Posterior cingulate gyrus (tissue), 11 donors: ENCODE data around the gene PVALB.

Experiments
- DNase-seq, 10 donors: peaks; one replicate each; pipeline versions ENCODE4 v3.0.0 to v3.0.0-alpha.2; 2020 to 2021; ENCODE audit warnings: mixed read lengths in 3 of 10
- intact Hi-C: fragments of 100-400 bp; cut with DNase I; formaldehyde crosslinking; loops from one replicate; pipeline ENCODE4 v1.15.1; 2023

Gene PVALB

DNA sequence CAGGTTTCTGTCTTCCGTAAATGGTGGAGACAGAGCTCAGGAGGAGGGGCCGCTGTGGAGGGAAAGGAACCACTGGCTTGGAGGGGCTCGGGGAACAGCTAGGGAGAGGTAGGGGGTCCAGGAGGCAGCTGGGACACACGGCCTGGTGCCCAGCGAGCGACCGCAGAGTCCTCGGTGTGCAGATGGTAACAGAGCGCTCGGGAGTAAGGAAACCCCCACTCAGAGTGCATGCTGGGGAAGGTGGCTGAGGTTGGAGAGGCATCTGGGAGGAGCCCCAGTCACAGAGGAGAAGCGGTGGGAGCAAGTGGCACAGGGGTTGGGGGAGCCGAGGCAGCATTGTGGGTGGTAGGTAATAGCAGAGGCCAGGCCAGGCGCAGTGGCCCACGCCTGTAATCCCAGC is 33.2 kb upstream of the PVALB start:
- no peak for DNase-seq
- intact Hi-C loops, result no loop called here

DNA sequence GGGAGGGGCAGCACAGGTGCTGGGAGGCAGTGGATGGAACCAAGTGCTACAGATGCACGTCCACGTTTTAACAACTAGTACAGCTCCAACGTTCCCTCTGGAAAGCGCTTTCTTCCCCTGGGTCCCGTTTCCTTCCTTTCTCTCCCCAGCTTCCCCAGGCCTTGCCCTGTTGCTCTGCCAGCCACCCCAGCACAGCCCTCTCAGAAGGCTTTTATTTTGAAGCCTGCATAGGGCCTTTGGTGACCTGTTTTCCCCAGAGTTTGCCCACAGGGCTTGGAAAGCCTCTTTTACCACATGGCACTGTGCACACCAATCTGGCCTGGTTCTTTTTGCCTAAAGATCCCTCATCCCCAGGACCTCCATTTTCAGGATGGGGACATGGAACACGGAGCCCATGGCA is 30.1 kb upstream of the PVALB start:
- intact Hi-C loops, result no loop called here
- DNase-seq, result no peak

DNA sequence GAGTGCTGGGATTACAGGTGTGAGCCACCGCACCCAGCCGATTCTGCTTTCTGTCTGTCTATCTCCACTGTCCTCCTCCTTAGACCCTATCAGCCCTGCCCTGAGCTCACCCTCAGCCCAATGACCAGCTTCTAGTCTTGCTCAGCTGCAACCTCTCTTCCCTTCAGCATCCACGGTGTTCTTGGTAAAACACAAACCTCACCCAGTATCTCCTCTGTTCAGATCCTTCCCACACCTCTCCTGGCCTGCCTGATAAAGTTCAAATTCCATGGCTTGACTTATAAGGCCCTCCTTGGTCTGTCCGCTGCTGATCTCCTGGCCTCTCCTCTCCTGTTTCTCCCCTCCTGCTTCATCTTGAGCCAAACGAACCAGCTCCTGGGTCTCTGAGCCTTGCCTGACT is 29.4 kb upstream of the PVALB start:
- intact Hi-C loops, result no loop called here
- DNase-seq, result no peak

DNA sequence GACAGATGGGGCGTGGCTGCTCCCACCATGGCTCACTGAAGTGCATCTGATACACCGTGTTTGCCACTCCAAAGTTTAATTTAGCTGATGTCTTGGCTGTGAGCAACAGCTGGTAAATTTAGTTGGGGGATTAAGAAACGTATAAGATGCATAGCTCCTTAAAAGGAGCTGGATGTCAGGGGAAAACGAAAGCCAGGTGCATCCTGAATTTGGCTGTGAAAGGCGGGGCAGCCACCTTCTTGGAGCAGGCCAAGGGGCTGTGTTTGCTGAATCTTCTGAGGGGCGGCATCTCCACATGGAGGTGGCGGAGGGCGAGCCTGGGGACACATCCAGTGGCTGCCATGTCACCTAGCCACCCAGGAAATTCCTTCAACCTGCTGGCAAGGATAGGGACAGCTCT is 23.3 kb upstream of the PVALB start:
- intact Hi-C loops, result no loop called here
- no peak for DNase-seq

DNA sequence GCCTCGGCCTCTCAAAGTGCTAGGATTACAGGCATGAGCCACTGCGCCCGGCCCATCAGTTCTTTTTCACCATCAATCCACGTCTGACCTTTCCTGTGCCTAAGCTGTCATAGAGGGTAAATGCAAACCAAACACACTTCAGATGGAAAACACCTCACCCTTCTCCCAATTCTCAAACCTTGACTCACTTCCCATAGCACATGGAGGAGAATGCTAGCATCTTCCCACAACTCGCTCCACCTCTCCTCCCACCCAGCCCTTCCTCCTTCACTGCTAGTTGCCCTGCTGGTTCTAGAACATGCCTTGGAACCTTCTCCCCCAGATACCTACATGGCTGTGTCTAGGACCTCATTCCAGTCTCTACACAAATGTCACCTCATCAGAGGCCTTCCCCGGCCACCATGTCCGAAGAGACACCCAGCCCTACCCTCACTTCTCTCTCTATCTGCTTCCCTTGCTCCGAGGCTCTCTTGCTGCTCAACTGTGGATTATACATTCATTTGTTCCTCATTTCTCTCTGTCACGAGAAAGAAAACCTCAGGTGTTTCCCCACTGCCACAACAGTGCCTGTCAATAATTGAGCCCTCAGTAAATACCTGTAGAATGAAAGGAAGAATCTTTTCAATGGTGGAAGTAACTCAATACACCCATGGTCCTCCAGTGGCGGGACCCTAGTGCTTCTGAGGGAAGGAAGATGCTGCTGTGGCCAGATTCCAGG is 22.7 kb upstream of the PVALB start:
- intact Hi-C loops, result no loop called here
- no peak for DNase-seq

DNA sequence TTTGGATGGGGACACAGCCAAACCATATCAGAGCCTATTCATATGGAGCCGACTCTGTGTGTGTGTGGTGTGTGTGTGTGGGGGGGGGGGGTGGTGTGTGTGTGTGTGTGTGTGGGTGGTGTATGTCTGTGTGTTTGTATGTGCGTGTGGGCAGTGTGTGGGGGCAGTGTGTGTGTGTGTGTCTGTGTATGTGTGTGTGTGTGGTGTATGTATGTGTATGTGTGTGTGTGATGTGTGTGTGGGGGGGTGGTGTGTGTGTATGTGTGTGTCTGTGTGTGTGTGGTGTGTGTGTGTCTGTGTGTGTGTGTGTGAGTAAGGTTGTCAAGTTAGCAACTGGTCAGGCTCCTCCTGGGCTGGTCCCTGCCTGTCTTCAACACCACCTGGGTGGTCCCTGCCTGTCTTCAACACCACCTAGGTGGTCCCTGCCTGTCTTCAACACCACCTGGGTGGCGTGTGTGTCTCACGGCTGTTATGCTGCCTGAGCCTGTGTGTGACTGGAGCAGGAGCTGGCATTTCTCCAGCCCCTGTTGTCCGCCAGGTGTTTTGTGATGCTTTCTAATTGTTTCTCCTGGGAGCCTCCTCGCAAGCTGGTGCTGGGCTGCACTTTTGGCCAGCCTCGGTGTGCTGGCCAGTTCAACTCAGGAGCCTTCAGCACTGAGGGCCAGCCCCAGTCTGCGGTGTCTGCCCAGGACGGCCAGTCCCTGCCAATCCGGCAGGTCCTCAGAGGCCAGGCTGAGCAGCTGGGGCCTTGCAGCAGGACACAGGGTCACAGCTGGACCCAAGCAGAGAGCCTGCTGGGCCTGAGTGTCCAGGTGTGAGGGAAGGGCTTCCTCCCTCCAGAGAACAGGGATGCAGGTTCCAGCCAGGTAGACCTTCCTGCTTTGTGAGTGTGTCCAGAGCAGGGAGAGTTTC is 21.5 kb upstream of the PVALB start:
- intact Hi-C loops, result no loop called here
- DNase-seq, result no peak

DNA sequence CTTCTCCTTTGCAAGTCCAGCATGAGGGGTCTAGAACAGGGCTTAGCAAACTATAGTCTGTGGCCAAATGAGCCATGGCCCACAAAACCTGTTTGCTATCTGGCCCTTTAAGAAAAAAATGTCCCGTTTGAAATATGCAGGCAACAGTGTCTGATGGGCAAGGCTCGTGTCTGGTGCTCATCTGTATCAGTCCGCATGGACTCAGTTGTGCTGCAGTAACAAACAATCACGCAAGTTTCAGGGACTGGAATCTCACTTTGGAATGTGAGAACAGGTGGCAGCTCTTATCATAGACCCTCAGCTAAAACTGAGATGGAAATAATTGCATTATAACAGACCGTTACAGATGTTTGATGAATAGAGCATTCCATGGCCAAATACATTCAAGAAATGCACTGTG is 19.1 kb upstream of the PVALB start:
- intact Hi-C loops, result no loop called here
- DNase-seq, result no peak

DNA sequence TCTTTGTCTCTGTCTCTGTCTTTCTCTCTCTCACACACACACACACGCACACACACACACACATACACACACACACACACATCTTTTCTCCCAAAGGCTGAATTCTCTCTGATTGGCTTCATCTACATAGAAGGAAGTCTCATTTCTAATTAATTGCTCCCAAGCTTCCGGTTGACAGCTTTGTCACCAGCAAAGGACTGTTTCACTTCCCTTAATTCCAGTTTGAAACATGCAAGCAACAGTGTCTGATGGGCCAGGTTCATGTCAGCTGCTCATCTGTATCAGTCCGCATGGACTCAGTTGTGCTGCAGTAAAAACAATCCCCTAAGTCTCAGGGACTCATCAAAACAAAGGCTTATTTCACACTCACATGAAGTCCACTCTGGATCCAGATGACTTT is 16.2 kb upstream of the PVALB start:
- intact Hi-C loops, result no loop called here

DNA sequence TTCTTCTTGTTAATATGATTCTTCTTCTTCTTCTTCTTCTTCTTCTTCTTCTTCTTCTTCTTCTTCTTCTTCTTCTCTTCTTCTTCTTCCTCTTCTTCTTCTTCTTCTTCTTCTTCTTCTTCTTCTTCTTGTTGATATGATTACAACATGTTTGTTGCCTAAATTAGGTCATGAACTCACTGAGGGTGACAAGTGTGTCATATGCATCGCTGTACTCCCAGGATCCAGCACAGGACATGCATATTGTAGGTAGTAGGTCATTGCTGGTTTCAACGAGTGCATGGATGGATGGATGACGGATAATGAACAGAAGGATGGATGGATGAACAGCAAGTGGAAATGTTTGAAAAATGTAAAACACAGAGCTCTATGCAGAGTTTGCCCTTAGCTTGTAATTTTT is 14.9 kb upstream of the PVALB start:
- DNase-seq, result no peak
- intact Hi-C loops, result no loop called here

More for the DNA sequence above, 16.2 kb upstream of the PVALB start:
- DNase-seq, result no peak

DNA sequence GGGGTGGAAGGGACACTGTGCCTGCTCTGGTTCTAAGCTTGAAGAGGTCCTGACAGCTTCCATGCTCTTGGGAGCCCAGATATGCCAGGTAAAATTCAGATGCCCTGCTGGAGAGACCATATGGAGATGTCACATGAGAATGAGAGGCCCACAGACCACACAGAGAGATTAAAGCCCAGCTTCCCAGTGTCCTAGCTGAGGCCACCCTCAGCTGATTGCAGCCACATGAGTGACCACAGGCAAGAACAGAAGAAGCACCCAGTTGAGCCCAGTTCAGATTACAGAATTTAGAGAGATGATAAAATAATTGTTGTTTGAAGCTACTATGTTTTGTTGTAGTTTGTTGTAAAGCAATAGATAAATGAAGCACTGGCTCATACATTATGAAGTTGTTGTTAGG is 14.4 kb upstream of the PVALB start:
- intact Hi-C loops, result no loop called here
- DNase-seq, result no peak

DNA sequence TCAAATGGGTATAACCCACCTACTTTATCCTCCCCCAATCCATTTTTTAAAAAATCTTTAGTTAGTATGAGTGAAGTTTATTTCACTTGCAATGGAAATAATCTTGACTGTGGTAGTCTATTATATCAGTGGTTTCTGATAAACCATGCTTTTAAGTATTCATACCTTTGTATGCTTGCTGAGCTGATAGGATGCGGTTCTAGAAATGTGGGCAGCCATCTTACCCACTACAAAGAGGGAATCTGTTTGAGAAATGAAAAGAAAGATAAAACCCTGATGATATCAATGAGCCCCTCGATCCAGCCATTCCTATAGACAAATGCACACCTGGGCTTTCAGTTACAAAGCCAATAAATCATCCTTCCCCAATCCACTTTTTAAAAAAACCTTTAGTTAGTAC is 13.8 kb upstream of the PVALB start:
- no peak for DNase-seq
- intact Hi-C loops, result no loop called here

DNA sequence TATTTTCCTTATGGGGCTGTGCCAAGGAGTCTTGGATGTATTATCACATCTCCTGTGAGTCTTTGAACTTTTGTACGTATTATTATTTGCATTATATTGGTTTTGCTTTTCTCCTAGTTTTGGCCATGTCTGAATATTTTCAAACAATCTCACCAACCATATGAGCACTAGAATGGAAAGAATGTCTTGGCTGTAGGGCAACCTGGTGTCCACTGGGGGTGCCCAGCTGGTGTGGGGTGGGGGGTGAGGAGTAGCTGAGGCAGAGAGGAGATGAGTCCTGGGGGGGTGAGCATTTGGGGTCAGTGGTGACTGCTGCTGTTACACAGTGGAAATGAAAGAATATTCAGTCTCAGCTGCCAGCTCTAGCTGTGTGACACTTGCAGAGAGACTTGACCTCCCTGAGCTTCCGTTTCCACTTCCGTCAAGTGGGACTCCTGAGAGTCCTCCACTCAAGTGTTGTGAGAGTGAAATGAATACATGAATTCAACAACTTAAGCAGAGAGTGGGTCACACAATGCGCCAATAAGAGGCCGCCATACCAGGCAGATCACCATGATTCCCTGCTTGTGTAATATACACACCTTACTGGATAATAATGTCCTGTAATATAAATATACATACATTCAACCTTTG is 12.7 kb upstream of the PVALB start:
- intact Hi-C loops, result no loop called here
- DNase-seq, result peak in 1 of 10 donors; percentile 16

DNA sequence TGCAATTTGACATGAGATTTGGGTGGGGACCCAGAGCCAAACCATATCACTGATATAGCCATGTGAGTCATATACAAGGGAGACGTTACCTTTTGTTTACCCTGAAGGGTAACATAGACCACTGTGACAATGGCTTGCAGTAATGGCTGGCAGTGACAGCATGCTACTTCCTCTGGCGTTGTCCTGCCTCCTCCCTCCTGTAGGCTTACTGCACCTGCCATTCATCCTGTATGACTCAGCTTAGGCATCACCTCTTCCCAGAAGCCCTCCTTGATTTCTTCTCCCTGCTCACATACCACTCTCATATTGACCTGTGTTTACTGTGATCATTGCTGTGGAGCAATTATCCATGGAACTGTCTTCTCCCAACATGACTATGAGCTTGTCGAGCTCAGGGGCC is 12.0 kb upstream of the PVALB start:
- DNase-seq, result no peak
- intact Hi-C loops, result no loop called here

DNA sequence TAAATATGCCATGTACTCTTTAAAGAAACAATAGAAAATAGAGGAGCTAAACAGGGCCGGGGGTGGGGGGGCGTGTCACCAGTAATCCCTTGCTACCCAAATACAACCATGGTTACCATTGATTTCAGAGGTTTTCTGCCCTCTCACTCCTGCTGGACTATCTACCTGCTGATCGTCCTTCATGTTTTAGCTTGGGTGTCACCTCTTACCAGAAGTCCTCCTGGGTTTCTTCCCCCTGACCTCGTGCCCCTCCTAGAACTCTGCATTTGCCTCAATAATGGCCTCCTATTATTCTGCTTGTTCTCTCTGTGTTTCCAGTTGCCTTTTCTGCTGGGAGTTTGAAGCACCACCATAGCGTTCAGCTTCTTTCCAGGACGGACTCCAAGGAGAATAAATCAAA is 9.4 kb upstream of the PVALB start:
- intact Hi-C loops, result no loop called here
- peak in 1 of 10 donors; percentile 2 for DNase-seq

DNA sequence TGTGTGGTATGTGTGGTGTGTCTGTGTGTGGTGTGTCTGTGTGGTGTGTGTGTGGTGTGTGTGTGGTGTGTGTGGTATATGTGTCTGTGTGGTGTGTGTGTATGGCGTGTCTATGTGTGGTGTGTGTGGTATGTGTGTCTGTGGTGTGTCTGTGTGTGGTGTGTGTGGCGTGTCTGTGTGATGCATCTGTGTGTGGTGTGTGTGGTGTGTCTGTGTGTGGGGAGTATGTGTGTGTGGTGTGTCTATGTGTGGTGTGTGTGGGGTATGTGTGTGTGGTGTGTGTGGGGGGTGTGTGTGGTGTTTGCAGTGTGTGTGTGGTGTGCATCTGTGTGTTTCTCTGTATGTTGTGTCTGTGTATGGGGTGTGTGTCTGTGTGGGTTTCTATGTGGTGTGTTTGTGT is 7.8 kb upstream of the PVALB start:
- intact Hi-C loops, result no loop called here
- peak in 1 of 10 donors; percentile 14 for DNase-seq

DNA sequence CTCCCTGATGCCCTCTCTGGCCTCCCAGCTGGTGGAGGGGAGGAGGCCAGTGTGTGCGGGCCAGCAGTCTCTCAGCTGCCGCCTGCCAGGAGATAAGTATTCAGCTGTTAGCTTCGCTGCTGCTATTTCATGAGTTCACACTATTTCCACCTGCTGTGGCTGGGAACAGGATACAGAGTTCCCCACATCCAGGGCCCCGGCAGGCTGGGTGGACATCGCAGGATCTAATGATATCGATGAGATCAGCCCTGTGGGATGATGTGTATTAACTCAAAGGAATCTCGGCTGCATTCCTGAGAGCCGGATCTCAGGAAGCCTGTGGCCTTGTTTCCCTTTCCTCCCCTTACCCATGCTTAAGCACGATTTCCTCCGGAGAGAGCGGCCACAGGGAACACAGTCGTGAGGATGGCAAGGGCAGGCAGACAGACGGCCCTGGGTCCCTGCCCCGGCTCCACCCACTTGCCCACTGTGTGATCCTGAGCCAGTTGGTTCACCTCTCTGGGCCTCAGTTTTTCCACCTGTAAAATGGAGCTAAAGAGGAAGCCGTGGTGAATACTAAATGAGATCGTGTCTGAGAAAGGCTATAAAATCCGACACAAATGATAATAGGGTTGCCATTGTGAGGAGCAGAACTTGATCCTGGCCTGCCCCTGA is 6.5 kb upstream of the PVALB start:
- intact Hi-C loops, result no loop called here
- no peak for DNase-seq

DNA sequence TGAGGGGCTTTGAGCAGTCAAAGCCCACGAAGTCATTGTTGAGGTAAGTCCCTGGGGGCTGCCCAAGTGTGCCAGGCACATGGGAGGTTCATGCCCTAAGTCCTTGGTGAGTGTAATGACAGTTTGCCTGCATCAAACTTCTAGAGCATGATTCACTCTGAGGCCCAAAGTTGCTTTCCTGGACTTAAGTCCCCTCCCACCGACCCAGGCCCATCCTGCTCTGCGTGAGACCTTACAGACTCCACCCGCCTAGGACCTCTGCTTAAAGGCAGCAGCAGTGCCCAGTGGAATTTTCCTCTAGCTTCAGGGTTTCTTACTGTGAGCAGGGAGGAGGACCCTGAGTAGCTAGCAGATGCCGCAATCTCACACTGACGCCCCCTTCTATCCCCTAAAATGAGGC is 5.7 kb upstream of the PVALB start:
- intact Hi-C loops, result no loop called here
- DNase-seq, result peak in 1 of 10 donors; percentile 14

DNA sequence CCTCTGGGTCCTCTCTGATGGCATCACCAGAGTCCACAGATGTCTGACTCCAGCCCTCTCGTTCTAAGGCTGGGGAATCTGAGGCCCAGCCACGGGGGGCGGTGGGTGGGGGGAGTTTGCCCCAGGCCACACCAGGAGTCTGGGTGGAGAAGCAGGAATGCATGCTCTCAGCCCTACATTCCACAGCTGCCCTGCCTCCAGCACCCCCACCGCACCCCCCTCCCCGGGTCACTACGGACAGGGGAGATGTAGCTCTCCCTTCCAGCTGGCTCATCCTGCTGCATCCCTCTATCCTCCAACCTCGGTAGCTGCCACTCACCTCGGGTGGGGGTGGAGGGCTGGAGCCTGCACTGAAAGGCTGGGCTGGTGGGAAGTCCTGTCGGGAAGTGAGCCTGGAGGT is 2.3 kb upstream of the PVALB start:
- intact Hi-C loops, result no loop called here

DNA sequence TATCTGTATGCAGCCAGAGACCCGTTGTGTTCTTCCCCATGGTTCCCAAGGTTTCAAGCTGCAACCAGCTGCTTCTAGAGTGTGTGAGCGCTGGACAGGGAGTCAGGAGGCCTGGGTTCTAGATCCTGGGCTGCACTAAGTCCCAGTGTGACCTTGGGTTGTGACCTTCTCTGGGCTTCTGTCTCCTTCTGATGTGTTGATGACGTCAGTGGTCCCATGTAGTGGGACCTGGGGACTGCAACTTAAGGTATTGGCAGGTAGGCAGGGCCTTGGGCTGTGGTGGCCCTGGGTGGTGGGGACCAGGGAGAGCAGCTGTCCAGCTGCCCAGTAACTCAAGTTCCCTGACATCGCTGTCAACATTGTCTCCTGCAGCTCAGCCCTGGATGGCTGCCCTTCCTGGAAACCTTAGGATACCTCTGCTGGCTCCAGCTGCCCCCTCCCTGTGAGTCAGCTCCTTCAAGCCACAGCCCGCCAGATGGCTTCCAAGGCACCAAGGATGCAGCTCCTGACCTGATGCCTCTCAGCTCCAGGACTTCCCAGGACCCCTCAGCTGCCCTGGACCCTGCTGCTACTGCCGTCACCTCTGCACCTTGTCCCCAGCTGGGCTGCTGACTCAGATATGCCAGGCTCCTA is 1.3 kb upstream of the PVALB start:
- intact Hi-C loops, result no loop called here
- DNase-seq, result peak in 1 of 10 donors; percentile 61

More for the DNA sequence above, 2.3 kb upstream of the PVALB start:
- no peak for DNase-seq

DNA sequence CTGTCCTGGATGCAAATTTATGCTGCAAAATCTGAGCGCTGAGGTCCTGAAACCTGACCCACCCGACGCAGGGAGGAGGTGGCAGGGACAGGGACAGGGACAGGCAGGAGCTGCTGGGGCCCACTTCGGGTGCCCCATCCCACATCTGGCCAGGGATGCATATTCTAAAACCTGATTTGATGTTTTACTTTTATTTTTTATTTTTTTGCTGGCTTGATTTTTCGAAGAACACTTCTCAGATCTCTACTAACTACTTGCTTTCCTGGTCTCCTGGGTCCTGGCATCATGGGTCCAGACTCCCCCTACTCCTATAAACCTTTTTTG is 652 bp upstream of the PVALB start:
- intact Hi-C loops, result no loop called here
- peak in 1 of 10 donors; percentile 77 for DNase-seq

DNA sequence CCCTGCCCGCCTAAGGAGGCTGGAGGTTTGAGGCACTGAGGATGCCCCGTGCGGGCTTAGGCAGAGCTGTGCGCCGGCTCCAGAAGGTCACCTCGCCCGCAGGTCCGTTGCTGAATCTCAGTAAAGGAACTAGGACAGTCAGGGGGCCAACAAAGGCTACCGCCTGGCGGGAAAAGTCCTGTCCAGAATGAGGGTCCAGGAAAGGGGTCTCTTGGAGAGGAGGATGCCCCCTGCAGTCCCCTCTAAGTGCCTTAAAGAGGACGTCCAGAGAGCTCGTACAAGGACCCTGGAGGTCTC is 548 bp downstream of the PVALB start:
- peak in 1 of 10 donors; percentile 74 for DNase-seq
- intact Hi-C loops, result no loop called here
